Peyer's patch (tissue), 4 donors: ENCODE data around the gene COLGALT1.

Experiments
- CTCF ChIP-seq, 6 experiments: fragments of 450-650 bp in 4 of 6; fragments of 200-600 bp in 2 of 6; sonication (generic) in 1 of 6; IDR thresholded peaks; one replicate each; pipeline ENCODE4 v1.5.1; 2017 to 2019; ENCODE audit warnings: antibody characterized with exemption in 6 of 6, mild to moderate bottlenecking in 3 of 6, moderate library complexity in 1 of 6
- POLR2A ChIP-seq, 2 donors: fragments of 450-650 bp; IDR thresholded peaks; one replicate each; pipeline ENCODE4 v1.5.1; 2017; ENCODE audit warnings: antibody characterized with exemption in 2 of 2, mild to moderate bottlenecking in 2 of 2, moderate library complexity in 2 of 2

- no peak for TF ChIP-seq CTCF (IDR thresholded peaks at IDR 0.05)
- TF ChIP-seq POLR2A (IDR thresholded peaks at IDR 0.05) = no peak
These were observed 77.1 kb downstream of the COLGALT1 start for GRCh38 chr19:17632577-17632976.
